GM19468 (cell line): ENCODE data around the gene OR9G4.

Source experiments
- ATAC-seq: cut with Tn5 transposase; IDR thresholded peaks from one replicate; pipeline ENCODE4 v1.9.1; 2021; ENCODE audit warnings: mild to moderate bottlenecking, moderate library complexity, moderate number of reproducible peaks; ENCODE audit not compliant: unreplicated experiment; ENCODE audit errors: extremely low read depth

Gene OR9G4

DNA sequence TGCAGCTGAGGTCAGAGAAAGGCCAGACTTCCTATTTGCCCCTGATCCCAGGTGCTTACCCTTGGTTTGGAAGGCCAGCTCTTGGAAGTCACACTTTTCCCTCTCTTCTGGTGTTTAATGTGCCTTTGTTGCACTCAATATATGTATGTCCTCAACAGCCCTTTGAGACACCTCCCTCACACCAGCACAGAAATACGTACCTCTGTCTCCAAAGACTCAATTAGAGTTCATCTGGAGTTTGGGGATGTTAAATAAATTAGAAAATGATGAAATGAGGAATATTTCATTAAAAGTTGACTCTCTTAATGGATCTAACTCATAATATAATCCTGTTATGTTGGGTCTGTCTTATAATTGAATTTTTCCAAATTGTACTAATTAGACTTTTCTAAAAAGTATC lies at the start of gene OR9G4:
Gene OR9G4 (minus strand): TSS at position 101 of the 400 bp plus-strand sequence. CDS start 4,931 bp downstream, outside the sequence.
- ATAC-seq, result no peak

DNA sequence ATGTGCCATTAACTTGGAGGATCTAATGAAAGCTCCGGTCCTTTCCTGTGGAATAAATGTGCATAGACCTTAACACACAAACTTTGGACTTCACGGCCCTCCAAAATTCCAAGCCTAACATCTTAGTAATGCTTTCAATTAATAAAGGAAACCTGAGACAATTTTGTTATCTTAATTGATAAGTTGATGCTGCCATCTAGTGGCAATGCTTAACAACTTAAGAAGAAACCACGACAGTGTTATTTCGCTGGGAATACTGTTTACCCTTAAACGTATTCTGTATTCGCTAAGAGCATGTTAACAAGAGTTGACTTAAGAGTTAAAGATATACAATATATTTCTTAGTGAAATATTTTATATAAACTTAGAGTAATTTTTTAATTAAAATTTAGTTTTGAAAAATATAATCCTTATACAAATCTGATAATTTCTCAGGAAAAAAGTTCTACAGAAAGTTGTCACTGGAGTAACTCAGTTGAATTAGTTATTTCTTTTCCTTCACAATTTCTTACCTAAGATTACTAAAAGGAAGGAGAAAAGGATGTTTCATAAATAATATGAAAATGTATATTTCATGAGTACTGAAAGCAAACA lies 35.0 kb upstream of the OR9G4 start:
- no peak for ATAC-seq

- ATAC-seq, result no peak
Measured at GRCh38 chr11:56782167-56782847, 33.8 kb upstream of the OR9G4 start.

GRCh38 chr11:56776809-56777208 lies 28.3 kb upstream of the OR9G4 start:
- ATAC-seq, result no peak

DNA sequence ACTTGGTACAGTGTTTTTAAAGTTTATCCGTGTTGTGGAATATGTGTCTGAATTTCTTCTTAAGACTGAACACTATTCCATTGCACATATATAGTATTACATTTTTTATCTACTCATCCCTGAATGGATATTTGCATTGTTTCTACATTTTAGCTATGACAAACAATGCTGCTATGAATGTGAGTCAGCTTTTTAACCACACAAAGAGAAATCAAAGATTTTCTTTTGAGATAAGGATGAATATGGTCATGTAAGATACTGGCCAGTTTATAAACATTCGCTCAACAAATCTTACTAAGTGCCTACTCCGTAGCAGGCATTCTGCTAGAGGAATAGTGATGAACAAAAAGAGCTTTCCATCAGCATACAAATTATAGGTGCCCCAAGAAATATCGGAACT lies 16.5 kb upstream of the OR9G4 start:
- no peak for ATAC-seq

- no peak for ATAC-seq
Measured at GRCh38 chr11:56751480-56751879, 3.0 kb upstream of the OR9G4 start.

- no peak for ATAC-seq
Measured at GRCh38 chr11:56750190-56750589, 1.7 kb upstream of the OR9G4 start.

- ATAC-seq, result no peak
Measured at GRCh38 chr11:56740886-56741285, 7.6 kb downstream of the OR9G4 start.

DNA sequence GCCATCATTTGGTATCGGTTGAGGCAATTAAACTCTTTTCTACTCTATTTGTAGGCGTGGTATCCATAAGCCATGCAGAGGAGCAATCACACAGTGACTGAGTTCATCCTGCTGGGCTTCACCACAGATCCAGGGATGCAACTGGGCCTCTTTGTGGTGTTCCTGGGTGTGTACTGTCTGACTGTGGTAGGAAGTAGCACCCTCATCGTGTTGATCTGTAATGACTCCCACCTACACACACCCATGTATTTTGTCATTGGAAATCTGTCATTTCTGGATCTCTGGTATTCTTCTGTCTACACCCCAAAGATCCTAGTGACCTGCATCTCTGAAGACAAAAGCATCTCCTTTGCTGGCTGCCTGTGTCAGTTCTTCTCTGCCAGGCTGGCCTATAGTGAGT lies 8.4 kb downstream of the OR9G4 start:
- ATAC-seq, result no peak

DNA sequence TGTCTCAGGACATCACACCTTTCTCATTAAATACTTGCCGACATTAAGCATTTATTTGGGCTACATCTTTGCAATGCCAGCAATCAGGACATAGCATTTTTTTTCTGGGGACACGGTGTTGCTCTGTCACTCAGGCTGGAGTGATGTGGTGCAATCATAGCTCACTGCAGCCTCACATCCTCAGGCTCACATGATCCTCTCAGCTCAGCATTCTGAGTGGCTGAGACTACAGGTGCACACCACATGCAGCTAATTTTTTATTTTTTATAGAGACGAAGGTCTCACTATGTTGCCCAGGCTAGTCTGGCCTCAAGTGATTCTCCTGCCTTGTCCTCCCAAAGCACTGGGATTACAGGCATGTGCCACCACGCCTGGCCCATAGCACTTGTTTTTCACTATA lies 28.0 kb downstream of the OR9G4 start:
- no peak for ATAC-seq

DNA sequence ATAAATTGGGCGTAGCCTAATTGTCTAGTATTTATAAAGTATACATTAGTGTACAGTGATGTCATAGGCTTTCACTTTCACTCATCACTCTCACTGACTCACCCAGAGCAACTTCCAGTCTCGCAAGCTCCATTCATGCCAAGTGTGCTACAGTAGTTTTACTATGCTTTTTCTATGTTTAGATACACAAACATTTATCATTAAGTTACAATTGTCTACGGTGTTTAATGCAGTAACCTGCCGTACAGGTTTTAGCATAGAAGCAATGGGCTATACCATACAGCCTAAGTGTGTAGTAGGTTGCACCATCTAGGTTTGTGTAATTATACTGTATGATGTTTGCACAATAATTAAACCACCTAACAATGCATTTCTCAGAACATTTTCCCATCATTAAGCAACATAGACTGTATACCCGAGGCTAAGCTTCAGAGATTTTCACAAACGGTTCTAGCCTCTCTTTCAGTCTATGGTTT lies 32.1 kb downstream of the OR9G4 start:
- ATAC-seq, result no peak

GRCh38 chr11:56714206-56714605 lies 34.3 kb downstream of the OR9G4 start:
- ATAC-seq, result no peak

GRCh38 chr11:56706486-56706885 lies 42.0 kb downstream of the OR9G4 start:
- no peak for ATAC-seq

GRCh38 chr11:56705784-56706396 lies 42.6 kb downstream of the OR9G4 start:
- no peak for ATAC-seq

GRCh38 chr11:56700914-56701485 lies 47.5 kb downstream of the OR9G4 start:
- no peak for ATAC-seq

- no peak for ATAC-seq
Measured at GRCh38 chr11:56700242-56700913, 48.1 kb downstream of the OR9G4 start.

GRCh38 chr11:56698795-56699194 lies 49.7 kb downstream of the OR9G4 start, which contains the start of gene OR9G1:
OR9G1 (plus strand) TSS chr11:56699095; CDS start chr11:56700388, 1,293 bp downstream.
- ATAC-seq, result no peak

DNA sequence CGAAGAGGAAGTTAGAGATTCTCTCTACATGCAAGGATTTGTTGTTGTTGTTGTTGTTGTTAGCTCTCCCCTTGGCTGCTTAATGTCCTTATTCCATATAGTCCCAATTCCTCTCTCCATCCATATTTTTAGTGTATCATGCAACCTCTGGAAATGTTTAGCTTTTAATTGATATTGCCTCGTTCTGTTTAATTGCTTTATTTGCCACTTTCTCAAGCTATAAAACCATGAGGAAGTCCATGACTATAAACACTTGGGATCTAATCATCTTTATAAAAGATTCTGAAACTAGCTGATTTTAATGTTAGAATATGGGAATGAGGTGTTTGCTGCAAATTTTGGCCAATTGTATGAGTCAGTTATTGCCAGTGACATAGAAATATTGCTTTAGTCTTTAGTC lies 55.1 kb downstream of the OR9G4 start:
- ATAC-seq, result no peak
